Fibroblast of lung (primary cell): Measurements from ENCODE around the gene VPS11.

Experiments
- EZH2 ChIP-seq: IDR thresholded peaks from 2 replicates; pipeline ENCODE4 v1.5.1; 2012; ENCODE audit warnings: low read length, control low read depth, mild to moderate bottlenecking; ENCODE audit errors: missing control alignments
- TF ChIP-seq, protein P1 (sequence below), 2 donors: IDR thresholded peaks in 1 of 2; conservative IDR thresholded peaks in 1 of 2; 1 replicate in 1 of 2; 2 replicates in 1 of 2; pipeline ENCODE4 v1.5.1; 2011 to 2012; ENCODE audit warnings: low read length in 2 of 2, control low read depth in 1 of 2, inconsistent platforms in 1 of 2, low read depth in 1 of 2, mild to moderate bottlenecking in 1 of 2

DNA sequence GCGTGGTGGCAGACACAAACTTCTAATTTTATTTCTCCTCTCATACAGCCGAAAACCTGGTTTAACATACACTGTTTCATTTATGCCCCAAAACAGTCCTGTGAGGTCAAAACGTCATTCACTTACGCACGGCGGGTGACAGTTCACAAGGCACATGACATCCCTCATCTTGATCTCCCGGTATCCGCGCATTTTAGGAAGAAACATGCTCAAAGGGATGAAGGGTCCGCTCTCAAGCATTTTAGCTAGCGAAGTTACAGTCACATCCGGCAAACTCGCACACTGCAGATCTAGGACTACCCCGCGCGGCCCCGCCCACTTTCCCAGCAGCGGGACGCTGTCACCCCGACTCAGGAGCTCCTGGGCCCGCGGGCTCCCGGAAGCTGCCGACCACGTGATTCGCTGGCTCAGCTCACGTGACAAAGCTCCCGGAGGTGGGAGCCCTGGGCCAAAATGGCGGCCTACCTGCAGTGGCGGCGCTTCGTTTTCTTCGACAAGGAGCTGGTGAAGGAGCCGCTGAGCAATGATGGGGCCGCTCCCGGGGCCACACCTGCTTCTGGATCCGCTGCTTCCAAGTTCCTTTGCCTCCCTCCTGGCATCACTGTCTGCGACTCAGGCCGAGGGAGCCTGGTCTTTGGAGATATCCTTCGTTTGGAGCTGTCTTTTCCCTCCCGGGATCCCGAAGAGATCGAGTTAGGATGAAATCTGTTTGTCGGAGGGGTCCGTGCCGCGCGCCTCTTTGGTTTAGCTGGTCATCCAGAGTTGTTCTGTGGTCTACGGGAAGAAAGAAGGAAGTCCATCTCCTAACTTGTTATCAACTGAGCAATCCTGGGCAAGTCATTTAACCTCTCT is at the start of gene VPS11:
- TF ChIP-seq, protein P1, sequence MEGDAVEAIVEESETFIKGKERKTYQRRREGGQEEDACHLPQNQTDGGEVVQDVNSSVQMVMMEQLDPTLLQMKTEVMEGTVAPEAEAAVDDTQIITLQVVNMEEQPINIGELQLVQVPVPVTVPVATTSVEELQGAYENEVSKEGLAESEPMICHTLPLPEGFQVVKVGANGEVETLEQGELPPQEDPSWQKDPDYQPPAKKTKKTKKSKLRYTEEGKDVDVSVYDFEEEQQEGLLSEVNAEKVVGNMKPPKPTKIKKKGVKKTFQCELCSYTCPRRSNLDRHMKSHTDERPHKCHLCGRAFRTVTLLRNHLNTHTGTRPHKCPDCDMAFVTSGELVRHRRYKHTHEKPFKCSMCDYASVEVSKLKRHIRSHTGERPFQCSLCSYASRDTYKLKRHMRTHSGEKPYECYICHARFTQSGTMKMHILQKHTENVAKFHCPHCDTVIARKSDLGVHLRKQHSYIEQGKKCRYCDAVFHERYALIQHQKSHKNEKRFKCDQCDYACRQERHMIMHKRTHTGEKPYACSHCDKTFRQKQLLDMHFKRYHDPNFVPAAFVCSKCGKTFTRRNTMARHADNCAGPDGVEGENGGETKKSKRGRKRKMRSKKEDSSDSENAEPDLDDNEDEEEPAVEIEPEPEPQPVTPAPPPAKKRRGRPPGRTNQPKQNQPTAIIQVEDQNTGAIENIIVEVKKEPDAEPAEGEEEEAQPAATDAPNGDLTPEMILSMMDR (conservative IDR thresholded peaks at IDR 0.05 in 1 of 2, IDR thresholded peaks at IDR 0.05 in 1 of 2; ENCODE audit: low read depth in 1 of 2, low read length in 2 of 2) = no peak
- TF ChIP-seq EZH2 = no peak
